Hepatic stellate cell (primary cell): ENCODE measurements around the gene FNTB.
A peak's percentile ranks its signal among the peaks of the same experiment; 100 is the strongest.

Source experiments
- DNase-seq: peaks from one replicate; pipeline ENCODE4 v3.0.0; 2011; ENCODE audit warnings: low spot score

The FNTB gene

DNA sequence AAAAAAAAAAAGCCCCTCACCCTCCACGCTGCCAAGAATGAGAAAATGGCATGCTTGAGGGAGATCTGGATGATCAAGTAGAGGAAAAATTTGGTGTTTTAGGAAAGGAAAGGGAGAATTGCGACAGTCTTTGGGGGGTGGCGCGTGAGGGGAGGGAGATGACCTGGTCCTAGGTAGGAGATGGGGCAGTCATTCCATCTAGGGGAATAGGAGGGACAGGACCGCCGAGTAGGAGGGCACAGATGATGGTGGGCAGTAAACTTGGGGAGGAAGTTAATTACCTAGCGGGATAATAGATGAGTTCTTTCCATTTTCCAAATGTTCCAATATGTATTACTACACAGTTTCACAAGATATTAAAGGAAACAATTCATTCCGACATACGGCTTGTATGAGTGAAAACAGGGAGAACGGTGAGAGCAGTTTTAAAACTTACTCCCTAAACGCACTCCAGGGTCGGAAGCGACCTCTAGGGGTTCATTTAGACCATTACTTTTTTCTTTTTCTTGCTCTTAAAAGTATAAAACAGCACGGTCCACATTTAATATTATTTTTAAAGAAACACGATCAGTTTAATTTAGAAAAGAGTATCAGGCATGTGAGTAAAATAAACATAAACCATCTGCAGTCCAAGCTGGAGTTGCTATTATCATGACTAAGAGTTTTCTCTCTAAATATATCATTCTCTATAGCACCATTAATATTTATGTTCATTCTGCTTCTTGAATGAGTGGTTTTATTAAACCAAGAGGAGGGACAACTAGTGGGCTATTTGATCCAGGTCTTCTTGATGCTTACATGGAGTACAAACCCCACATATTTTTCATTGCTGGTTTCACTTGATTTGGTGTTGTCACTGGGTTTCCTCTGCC is 3.0 kb upstream of the FNTB start:
- DNase-seq = peak; percentile 54

DNA sequence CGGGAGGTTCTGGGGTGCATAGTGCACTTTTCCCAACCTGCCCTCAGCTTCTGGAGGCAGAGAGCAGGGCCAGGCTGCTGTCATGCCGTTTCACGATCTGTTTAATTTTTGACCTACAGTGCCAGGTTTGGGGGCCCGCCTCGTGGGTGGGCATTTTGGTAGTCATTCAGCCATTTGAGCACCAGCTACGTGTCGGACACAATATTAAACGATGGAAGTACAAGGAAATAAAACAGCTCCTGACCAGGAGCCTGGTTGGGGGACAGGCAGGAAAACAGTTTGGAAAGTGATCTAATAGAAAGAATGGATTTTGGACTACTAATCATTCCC is 708 bp downstream of the FNTB start:
- no peak for DNase-seq

DNA sequence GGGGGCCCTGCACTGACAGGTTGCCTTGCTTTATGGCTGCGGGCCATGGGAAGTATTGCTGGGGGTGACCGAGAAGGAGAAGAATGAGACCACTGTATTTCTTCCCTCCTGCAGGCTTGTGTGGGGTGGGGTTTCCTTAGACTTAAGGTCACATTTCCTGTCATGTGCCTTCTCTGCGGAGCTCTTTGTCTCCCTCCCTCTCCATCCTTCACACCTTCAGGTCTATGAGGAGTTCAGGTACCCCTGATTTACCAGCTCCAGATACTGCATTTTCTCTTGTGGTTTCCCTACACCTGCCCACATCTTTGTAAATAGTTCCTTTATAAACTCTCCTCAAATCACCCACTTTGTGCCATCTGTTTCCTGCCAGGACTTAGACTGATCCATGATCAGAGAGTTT is 3.6 kb downstream of the FNTB start:
- DNase-seq = no peak

DNA sequence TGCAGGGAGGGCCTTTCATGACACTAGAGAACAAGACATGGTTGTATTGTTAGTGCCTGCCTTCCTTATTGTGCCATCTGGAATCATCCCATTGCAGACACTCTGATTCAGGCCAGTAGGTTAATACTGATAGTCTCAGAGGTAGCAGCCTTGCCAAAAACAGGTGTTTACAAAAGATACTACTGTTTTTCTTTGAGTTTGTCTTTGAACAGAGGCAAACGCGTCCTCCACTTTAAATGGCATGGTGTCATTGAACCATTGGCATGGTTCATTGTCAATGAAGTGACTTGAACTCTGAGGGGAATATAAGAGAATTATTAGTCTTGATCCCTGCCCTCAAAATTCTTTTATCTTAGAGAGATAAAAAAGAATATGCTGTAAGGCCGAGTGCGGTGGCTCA is 4.2 kb downstream of the FNTB start:
- no peak for DNase-seq

- DNase-seq = no peak
Measured at GRCh38 chr14:64992328-64992885, 5.7 kb downstream of the FNTB start.

DNA sequence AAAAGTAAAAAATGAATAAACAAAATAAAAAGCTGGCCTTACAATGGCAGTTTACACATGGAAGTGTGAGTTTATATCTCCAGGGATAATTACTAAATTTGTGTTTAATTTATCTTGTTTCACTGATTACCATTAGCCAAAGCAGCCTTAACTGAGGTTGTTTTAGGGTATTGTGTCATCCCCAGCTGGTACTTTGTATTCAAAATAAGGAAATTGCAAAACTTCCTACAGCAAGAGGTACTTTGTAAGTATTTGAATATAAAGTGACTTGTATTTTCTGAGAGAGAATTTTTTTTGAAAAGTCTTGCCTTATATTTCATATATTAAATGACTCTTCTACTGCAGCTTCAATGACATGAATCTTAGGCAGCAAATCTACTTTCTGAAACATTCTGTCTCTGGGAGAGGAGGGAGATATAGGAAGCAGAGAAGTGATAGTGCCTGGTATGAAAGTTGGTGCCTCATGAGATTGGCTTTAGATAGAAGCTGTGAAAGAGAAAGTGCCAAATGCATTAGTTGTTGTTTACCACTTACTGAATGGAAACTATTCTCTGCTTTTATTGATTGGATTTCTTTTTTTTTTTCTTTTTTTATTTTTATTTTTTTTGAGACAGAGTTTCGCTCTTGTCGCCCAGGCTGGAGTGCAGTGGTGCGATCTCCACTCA is 6.7 kb downstream of the FNTB start:
- no peak for DNase-seq

- DNase-seq = no peak
Measured at GRCh38 chr14:64994540-64994939, 7.8 kb downstream of the FNTB start.

- no peak for DNase-seq
Measured at GRCh38 chr14:64995291-64995690, 8.6 kb downstream of the FNTB start.

DNA sequence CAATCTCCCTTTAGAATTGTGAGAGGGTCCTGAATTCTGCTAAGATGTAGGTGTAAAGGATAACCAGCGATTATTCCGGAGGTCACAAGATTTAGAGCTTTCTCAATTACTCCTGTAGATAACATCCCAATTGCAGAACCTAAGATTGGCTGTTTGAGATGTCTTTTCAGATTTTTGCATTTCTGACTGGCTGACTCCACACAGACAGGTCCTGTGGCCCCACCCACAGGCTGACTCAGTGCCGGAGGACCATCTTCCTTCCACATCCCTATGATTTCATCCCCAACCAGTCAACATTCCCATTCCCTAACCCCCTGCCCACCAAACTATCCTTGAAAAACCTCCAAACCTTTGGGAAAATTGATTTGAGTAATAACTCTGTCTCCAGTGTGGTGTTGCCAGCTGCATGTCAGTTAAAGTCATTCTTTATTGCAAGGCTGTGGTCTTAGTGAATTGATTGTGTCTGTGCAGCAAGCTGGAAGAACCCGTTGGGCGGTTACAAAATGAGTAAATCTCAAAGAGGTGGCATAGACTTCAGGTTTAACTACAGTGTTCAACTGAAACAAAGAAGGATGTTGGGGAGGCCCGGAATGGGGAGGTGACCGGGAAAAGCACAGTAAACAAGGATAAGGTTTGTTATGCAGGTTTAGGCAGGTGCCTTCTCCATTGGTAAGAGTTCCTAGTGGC is 10.6 kb downstream of the FNTB start:
- DNase-seq = no peak

DNA sequence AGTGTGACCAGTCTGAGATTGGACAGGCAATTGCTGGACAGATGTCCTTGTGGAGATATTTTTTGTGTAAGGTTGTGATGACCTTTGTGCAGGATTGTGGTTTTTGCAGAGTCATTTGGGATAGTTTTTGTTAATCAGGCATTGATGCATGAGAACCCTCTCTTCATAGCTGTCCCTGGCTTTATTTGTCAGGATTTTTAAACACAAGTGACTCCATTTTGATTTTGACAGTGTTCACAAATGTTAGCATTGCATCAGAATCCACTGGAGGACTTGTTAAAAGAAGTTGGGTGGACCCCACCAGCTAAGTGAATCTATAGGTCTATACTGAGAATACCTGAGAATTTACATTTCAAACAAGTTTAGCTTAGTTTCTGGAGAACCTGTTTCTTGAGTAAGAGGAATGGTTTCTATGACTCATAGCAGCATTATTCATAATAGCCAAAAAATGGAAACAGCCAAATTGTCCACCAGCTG is 11.8 kb downstream of the FNTB start:
- no peak for DNase-seq

GRCh38 chr14:65000898-65001591 is 14.3 kb downstream of the FNTB start:
- no peak for DNase-seq

GRCh38 chr14:65001723-65002122 is 15.0 kb downstream of the FNTB start:
- DNase-seq = no peak

- no peak for DNase-seq
Measured at GRCh38 chr14:65002586-65003210, 16.0 kb downstream of the FNTB start.

DNA sequence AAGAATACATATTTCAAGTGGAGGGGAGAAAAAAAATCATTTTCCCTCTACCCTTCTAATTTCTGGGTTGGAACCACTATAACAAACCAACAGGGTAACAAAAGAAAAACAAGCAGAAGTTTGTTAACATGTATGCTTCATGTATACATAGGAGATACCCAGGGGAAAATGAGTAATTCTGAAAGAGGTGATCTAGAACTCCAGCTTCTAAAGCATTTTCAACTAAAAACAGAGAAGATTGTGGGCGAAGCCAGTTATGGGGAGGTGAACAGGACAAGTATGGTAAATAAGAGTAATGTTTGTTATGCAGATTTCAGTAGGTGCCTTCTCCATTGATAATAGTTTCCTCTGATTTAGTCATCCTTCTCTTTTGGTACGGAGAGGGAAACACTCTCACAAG is 16.7 kb downstream of the FNTB start:
- DNase-seq = no peak

DNA sequence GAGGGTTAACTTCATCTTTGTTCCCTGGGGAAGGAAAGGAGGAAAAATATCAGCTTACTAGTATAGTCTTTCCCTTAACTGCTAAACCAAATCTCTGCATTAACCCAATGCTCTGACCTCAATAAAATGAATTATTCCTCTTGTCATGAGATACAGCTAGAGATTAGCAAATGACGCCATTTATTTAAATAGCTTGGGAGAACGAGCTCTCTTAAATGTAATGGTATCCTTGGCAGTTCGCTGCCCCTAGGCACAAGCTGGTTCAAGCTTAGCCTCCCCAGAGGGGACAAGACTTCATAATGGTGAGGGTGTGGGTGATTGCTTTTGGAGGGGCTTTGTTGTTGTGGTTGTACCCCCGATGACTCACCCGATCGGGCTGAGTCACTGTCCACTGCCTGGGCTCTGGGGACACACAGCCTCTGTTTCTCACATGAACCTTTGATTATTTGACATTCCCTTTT is 19.6 kb downstream of the FNTB start:
- DNase-seq = no peak

GRCh38 chr14:65007202-65007601 is 20.5 kb downstream of the FNTB start:
- DNase-seq = no peak

DNA sequence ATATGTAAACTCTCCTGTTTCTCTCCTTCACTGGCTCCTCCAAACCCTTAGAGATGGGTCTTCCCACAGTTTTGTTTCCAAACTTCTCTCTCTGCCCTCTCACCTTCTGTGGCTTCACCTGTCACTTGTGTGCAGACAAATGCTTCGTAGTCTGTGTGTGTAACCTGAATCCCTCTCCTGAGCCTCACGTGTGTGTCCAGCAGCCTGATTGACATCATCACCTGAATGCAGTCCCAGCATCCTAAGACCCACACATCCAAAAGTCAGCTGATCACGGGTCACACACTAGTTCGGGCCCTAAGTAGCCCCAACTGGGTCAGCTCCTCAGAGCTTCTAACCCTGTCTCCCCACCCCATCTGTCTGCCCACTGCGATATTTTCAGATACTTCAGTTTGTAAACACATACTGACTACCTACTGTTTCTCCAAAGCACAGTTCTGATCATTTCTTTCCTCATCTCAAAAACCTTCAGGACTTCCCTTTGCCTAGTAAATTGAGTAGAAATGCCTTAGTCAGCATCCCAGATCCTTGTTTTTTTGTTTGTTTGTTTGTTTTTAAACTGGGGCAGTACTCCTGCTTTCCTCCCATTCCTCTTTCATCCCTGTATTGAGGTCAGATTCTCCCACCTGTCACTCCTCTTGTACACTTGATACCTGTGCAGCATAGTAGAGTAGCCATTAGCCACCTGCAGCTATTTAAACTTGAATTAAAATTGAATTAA is 23.7 kb downstream of the FNTB start:
- no peak for DNase-seq

- no peak for DNase-seq
Measured at GRCh38 chr14:65011538-65011937, 24.8 kb downstream of the FNTB start.

DNA sequence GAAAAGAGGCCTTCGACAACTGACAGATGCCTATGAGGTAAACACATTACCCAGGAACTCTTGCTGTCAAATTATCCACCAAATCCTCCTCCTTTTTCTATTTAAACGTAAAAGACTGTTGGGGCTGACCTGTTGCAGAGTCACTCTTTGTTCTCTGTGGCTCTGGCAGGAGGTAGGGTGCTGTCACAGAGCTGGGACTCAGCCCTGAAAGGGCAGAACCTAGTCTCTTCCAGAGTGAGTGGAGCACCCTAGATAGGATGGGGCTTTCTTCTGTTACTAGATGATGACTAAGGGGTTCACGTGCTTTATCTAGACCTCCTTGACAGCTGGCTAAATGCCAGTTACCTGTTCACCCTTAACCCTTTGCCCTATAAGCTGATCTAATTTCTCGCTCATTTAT is 25.7 kb downstream of the FNTB start:
- DNase-seq = no peak

GRCh38 chr14:65015391-65015790 is 28.7 kb downstream of the FNTB start:
- DNase-seq = no peak

DNA sequence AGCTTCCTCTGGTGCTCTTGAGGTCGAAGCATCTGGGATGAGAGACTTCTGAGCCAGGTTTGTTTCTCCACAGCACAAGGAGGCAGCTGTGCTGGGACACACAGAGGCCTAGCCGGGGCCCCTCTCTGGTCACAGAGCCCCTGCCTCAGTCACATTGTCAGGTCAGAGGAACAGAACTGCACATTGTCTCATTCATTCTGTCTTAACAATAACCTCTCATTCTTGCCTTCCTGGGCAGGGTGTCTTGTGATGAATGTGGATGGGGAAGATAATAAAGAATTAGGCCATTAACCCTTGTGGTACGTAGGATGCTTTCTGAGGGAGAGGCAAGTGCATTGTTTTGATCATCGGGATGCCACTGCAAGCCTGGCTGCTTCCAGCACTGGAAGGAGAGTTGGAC is 29.8 kb downstream of the FNTB start:
- no peak for DNase-seq
